Osteocyte (in vitro differentiated cells): ENCODE data around the gene CATSPERE. TPM values are rescaled to one million over a fixed set of nuclear protein-coding genes. Genes with fewer than 3 reads are reported as not detected.
"Not testable (repeated sequence)": the region's sequence is repeated elsewhere in the genome, so short reads cannot be mapped to it uniquely, and the experiment has no call there.

Source experiments
- DNase-seq: peaks from one replicate; pipeline ENCODE4 v3.0.0; 2021; ENCODE audit warnings: mixed read lengths; ENCODE audit not compliant: unreplicated experiment; ENCODE audit errors: extremely low spot score
- H3K27ac Mint-ChIP-seq: one replicate; pipeline ENCODE4 v1.8.0; 2021; ENCODE audit warnings: mild to moderate bottlenecking, mixed read lengths; ENCODE audit not compliant: unreplicated experiment
- H3K27me3 Mint-ChIP-seq: one replicate; pipeline ENCODE4 v1.8.0; 2021; ENCODE audit warnings: mixed read lengths; ENCODE audit not compliant: unreplicated experiment
- H3K36me3 Mint-ChIP-seq: one replicate; pipeline ENCODE4 v1.8.0; 2021; ENCODE audit warnings: mixed read lengths; ENCODE audit not compliant: unreplicated experiment
- H3K4me1 Mint-ChIP-seq: one replicate; pipeline ENCODE4 v1.8.0; 2021; ENCODE audit warnings: mixed read lengths; ENCODE audit not compliant: unreplicated experiment
- H3K4me3 Mint-ChIP-seq: one replicate; pipeline ENCODE4 v1.8.0; 2021; ENCODE audit warnings: mild to moderate bottlenecking, moderate library complexity, mixed read lengths; ENCODE audit not compliant: unreplicated experiment
- H3K9me3 Mint-ChIP-seq: one replicate; pipeline ENCODE4 v1.8.0; 2021; ENCODE audit warnings: mixed read lengths; ENCODE audit not compliant: unreplicated experiment
- total RNA-seq: library from RNA; stranded (reverse); gene quantifications from 2 replicates; pipeline ENCODE4 v1.2.1, GENCODE V29; 2021
- TF ChIP-seq, protein P1 (sequence below): fragments of 200-600 bp; sonication (generic); IDR thresholded peaks from 2 replicates; pipeline ENCODE4 v1.5.0; 2021; ENCODE audit warnings: antibody characterized with exemption, mild to moderate bottlenecking, moderate library complexity

Gene CATSPERE
- total RNA-seq, 1 donor from 2014 or later: 1.2 TPM

DNA sequence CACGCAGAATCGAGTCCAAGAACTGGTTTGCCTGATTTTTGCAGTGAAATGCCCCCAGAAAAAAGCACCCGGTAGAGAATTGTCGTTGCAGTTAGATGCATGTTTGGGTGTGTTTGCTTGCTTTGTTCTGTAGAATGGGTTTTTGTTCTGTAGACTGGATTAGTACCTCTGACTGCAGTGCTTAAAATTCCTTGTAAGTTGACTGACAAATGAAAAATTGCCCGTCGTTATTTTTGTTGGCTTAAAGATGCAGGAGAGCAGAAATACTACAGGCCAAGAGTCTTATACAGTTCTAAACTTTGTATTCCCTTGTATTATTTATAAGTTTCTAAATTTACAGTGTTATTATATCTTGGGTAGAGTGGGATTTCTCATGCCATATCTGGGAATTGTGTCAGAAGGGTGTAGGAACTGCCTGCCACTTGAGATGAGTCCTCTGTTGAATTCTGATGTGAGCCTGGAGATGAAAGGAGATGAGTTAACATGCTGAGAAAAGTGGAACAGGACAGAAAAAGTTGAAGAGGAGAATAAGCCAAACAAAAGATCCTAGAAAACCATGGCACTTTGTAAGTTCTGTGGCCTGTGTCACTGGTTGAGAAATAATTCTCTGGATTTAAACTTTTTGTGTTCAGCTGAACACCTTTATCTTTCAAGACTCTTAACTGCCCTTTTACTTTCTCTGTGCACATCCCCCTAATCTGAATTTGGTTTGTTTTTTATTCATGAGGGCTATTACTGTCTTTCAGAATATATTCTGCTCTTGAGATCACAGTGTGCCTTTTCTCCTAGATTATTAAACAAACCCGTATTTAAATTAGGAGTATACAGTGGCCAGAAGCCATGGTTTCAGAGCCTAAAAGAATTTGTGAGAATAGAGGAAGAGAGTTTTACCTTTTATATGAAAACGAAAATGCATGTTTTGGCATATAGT lies 193.3 kb downstream of the CATSPERE start:
- H3K4me3 Mint-ChIP-seq: no peak overlapping the region
- H3K27ac Mint-ChIP-seq: no peak overlapping the region
- DNase-seq: no peak
- no peaks in the 10 kb centered on the region for H3K9me3 Mint-ChIP-seq
- no peaks in the 10 kb centered on the region for H3K27me3 Mint-ChIP-seq
- peaks cover 23% of the 10 kb centered on the region for H3K4me1 Mint-ChIP-seq
- peaks cover 22% of the 10 kb centered on the region for H3K36me3 Mint-ChIP-seq
- TF ChIP-seq, protein P1, sequence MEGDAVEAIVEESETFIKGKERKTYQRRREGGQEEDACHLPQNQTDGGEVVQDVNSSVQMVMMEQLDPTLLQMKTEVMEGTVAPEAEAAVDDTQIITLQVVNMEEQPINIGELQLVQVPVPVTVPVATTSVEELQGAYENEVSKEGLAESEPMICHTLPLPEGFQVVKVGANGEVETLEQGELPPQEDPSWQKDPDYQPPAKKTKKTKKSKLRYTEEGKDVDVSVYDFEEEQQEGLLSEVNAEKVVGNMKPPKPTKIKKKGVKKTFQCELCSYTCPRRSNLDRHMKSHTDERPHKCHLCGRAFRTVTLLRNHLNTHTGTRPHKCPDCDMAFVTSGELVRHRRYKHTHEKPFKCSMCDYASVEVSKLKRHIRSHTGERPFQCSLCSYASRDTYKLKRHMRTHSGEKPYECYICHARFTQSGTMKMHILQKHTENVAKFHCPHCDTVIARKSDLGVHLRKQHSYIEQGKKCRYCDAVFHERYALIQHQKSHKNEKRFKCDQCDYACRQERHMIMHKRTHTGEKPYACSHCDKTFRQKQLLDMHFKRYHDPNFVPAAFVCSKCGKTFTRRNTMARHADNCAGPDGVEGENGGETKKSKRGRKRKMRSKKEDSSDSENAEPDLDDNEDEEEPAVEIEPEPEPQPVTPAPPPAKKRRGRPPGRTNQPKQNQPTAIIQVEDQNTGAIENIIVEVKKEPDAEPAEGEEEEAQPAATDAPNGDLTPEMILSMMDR: no peak

DNA sequence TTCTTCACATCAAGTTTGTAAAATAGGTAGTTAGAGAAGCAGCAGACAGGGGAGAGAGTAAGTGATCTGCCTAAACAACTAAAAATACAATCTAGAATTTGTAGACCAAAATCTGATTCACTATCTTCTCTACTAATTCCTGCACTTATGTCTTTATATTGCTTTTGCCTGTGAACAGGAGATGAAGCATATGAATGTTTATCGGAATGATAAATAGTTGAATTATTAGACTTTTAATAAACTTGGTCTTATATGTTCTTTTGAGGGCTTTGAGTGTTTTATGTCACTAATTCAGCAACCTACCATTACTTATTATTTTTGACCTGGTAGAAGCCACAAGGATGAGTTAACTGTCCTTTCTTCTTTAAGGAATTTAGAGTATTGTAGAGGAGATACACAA lies 194.1 kb downstream of the CATSPERE start:
- Mint-ChIP-seq H3K4me1 (peaks cover 31% of the 10 kb centered on the region), H3K36me3 (peaks cover 27% of the 10 kb centered on the region)
- TF ChIP-seq, protein P1: no peak

GRCh38 chr1:244657421-244657820 lies 196.3 kb downstream of the CATSPERE start:
- Mint-ChIP-seq H3K9me3 (no peaks in the 10 kb centered on the region), H3K4me1 (peaks cover 25% of the 10 kb centered on the region), H3K4me3 (no peak overlapping the region), H3K27ac (no peak overlapping the region), H3K27me3 (no peaks in the 10 kb centered on the region), H3K36me3 (peaks cover 31% of the 10 kb centered on the region)
- DNase-seq: no peak
- TF ChIP-seq, protein P1: no peak

More for the DNA sequence above, 194.1 kb downstream of the CATSPERE start:
- no peaks in the 10 kb centered on the region for H3K27me3 Mint-ChIP-seq
- no peak overlapping the region for H3K27ac Mint-ChIP-seq
- no peaks in the 10 kb centered on the region for H3K9me3 Mint-ChIP-seq
- no peak overlapping the region for H3K4me3 Mint-ChIP-seq
- no peak for DNase-seq

DNA sequence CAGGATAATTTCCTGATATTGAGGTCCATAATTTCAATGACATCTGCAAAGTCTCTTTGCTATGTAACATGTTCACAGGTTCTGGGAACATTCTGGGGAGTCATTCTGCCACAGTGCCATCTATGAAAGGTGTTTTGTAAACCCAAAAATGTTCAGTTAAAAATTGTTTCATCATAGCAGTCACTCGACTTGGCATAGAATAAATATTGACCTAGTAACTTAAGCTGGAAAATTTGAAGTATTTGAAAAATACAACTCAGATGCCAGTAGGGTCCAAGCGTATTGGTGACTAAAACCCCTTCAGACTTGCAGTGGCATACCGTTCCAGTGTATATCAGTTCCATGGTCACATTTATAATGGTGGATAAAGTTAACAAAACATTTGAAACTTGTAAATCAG lies 198.6 kb downstream of the CATSPERE start:
- TF ChIP-seq, protein P1: no peak
- no peaks in the 10 kb centered on the region for H3K9me3 Mint-ChIP-seq
- no peaks in the 10 kb centered on the region for H3K27me3 Mint-ChIP-seq
- H3K27ac Mint-ChIP-seq: peak overlapping the region; percentile 64
- H3K4me3 Mint-ChIP-seq: no peak overlapping the region
- peaks cover 27% of the 10 kb centered on the region for H3K4me1 Mint-ChIP-seq
- peaks cover 31% of the 10 kb centered on the region for H3K36me3 Mint-ChIP-seq
- no peak for DNase-seq

DNA sequence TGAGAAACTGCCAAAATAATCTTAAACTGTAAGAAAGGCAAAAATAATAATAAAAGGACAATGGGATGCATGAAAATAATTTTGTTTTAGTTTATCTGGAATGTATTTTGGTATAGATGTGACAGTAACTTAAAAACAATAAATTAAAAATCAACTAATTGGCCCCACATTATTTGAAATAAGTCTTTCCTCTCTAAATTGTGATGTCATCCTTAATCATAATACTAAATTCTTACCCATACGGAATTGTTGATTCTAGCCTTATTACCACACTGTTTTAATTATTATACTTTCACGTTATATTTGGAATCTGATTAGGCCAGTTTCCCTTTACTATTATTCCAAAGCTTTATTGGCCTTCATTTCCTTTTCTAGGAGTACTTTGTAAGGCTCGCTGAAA lies 199.5 kb downstream of the CATSPERE start:
- no peaks in the 10 kb centered on the region for H3K9me3 Mint-ChIP-seq
- H3K4me3 Mint-ChIP-seq: no peak overlapping the region
- DNase-seq: no peak
- peaks cover 31% of the 10 kb centered on the region for H3K36me3 Mint-ChIP-seq
- no peak overlapping the region for H3K27ac Mint-ChIP-seq
- H3K4me1 Mint-ChIP-seq: peaks cover 27% of the 10 kb centered on the region
- H3K27me3 Mint-ChIP-seq: no peaks in the 10 kb centered on the region
- TF ChIP-seq, protein P1: no peak

DNA sequence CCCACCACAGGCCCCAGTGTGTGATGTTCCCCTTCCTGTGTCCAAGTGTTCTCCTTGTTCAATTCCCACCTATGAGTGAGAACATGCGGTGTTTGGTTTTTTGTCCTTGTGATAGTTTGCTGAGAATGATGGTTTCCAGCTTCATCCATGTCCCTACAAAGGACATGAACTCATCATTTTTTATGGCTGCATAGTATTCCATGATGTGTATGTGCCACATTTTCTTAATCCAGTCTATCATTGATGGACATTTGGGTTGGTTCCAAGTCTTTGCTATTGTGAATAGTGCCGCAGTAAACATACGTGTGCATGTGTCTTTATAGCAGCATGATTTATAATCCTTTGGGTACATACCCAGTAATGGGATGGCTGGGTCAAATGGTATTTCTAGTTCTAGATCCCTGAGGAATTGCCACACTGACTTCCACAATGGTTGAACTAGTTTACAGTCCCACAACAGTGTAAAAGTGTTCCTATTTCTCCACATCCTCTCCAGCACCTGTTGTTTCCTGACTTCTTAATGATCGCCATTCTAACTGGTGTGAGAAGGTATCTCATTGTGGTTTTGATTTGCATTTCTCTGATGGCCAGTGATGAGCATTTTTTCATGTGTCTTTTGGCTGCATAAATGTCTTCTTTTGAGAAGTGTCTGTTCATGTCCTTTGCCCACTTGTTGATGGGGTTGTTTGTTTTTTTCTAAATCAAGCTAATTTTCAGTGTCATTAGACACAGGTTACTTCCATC lies 200.7 kb downstream of the CATSPERE start:
- DNase-seq, H3K27ac Mint-ChIP-seq, H3K9me3 Mint-ChIP-seq, H3K4me3 Mint-ChIP-seq, H3K27me3 Mint-ChIP-seq: not testable (repeated sequence)
- H3K4me1 Mint-ChIP-seq: peaks cover 27% of the 10 kb centered on the region
- H3K36me3 Mint-ChIP-seq: peaks cover 30% of the 10 kb centered on the region
